H1 (cell line): Measurements from ENCODE around the gene YIPF5. TPM values are rescaled to one million over a fixed set of nuclear protein-coding genes. Genes with fewer than 3 reads are reported as not detected.

ENCODE experiments used
- ATF2 ChIP-seq: IDR thresholded peaks from 2 replicates; pipeline ENCODE4 v1.6.1; 2012; ENCODE audit warnings: low read length, inconsistent platforms
- CHD7 ChIP-seq: fragments of 300-600 bp; sonication (generic); IDR thresholded peaks from 2 replicates; pipeline ENCODE4 v1.7.1; 2012; ENCODE audit warnings: low read length, moderate library complexity, mild to moderate bottlenecking, inconsistent platforms; ENCODE audit not compliant: insufficient replicate concordance
- FOSL1 ChIP-seq: IDR thresholded peaks from 2 replicates; pipeline ENCODE4 v1.6.1; 2011; ENCODE audit warnings: mild to moderate bottlenecking, low read depth, low read length, moderate library complexity; ENCODE audit not compliant: insufficient read depth
- GTF2F1 ChIP-seq: IDR thresholded peaks from 2 replicates; pipeline ENCODE4 v1.6.1; 2012; ENCODE audit warnings: low read depth, low read length, improper control_type of control experiment, borderline replicate concordance
- POU5F1 ChIP-seq: IDR thresholded peaks from 2 replicates; pipeline ENCODE4 v1.6.1; 2011; ENCODE audit warnings: low read depth, mild to moderate bottlenecking, low read length, moderate library complexity
- RFX5 ChIP-seq: IDR thresholded peaks from 2 replicates; pipeline ENCODE4 v1.6.1; 2011; ENCODE audit warnings: low read depth, low read length, improper control_type of control experiment, borderline replicate concordance
- RXRA ChIP-seq: IDR thresholded peaks from 2 replicates; pipeline ENCODE4 v1.6.1; 2011; ENCODE audit warnings: low read depth, mild to moderate bottlenecking, low read length, moderate library complexity; ENCODE audit not compliant: insufficient read depth
- SIX5 ChIP-seq: IDR thresholded peaks from 2 replicates; pipeline ENCODE4 v1.6.1; 2011; ENCODE audit warnings: mild to moderate bottlenecking, low read depth, low read length
- SP4 ChIP-seq: IDR thresholded peaks from 2 replicates; pipeline ENCODE4 v1.6.1; 2012; ENCODE audit warnings: low read length, inconsistent platforms
- SRF ChIP-seq: IDR thresholded peaks from 2 replicates; pipeline ENCODE4 v1.6.1; 2011; ENCODE audit warnings: mild to moderate bottlenecking, low read depth, low read length, moderate library complexity
- SUZ12 ChIP-seq: fragments of 200-600 bp; sonication (generic); IDR thresholded peaks from 2 replicates; pipeline ENCODE4 v1.6.1; 2012; ENCODE audit warnings: mild to moderate bottlenecking, inconsistent platforms, low read length, moderate library complexity, mixed read lengths
- polyA plus RNA-seq, 7 experiments: library from polyadenylated mRNA; depleted of rRNA in 3 of 7; stranded (reverse) in 5 of 7; unstranded in 2 of 7; fragments of >200 nt in 5 of 7; fragments of 200-250 nt in 2 of 7; gene quantifications; 1 replicate in 5 of 7; 2 replicates in 1 of 7; 4 replicates in 1 of 7; pipeline versions ENCODE4 v1.2.1 to v1.2.3, GENCODE V29; 2011 to 2013; ENCODE audit warnings: missing spikeins in 2 of 7, mixed read lengths in 2 of 7
- total RNA-seq: library from RNA; stranded (reverse); fragmentation: NEBNext Ultra II Directional; extraction: Animal tissue kit (Norgen Biotek cat#: 25700); gene quantifications from 2 replicates; pipeline ENCODE4 v1.2.1, GENCODE V29; 2021

YIPF5 gene
- total and polyA plus RNA-seq, 2 of the 8 experiments (the other 6 are each of a cell fraction or from before 2014, with no cell fraction given): 27.6 to 33.6 TPM

- TF ChIP-seq CHD7 (no peak), SUZ12 (no peak), RXRA (no peak), RFX5 (no peak), GTF2F1 (no peak), SIX5 (no peak), FOSL1 (no peak), SP4 (no peak), POU5F1 (no peak), SRF (no peak), ATF2 (no peak)
- TF ChIP-seq, all 59 proteins: peak for 0
These were observed 48.4 kb downstream of the YIPF5 start (continued) for GRCh38 chr5:144122081-144122480.
